Activated T-cell treated with anti-CD3 and anti-CD28 coated beads, Interleukin-2, amount 50 U/mL, for 4 hours (primary cell): ENCODE results near the gene LCN15. TPM values are rescaled to one million over a fixed set of nuclear protein-coding genes. Genes with fewer than 3 reads are reported as not detected.
A peak's percentile ranks its signal among the peaks of the same experiment; 100 is the strongest.
"Not testable (repeated sequence)": the region's sequence is repeated elsewhere in the genome, so short reads cannot be mapped to it uniquely, and the experiment has no call there.

ENCODE experiments used
- ATAC-seq, 2 donors: fragments of 200-7000 bp; cut with Tn5 transposase; one replicate each; pipeline ENCODE4 v1.10.0; 2021
- DNase-seq: peaks from one replicate; pipeline ENCODE4 v3.0.0-alpha.2; 2020
- H3K27me3 Mint-ChIP-seq: one replicate; pipeline ENCODE4 v1.8.0; 2021; ENCODE audit warnings: low read depth, mixed read lengths
- H3K36me3 Mint-ChIP-seq: one replicate; pipeline ENCODE4 v1.8.0; 2022; ENCODE audit warnings: mixed read lengths; ENCODE audit not compliant: insufficient read depth
- H3K4me1 Mint-ChIP-seq: one replicate; pipeline ENCODE4 v1.8.0; 2021; ENCODE audit warnings: low read depth, mixed read lengths
- H3K4me3 Mint-ChIP-seq: one replicate; pipeline ENCODE4 v1.8.0; 2021; ENCODE audit warnings: mild to moderate bottlenecking, moderate library complexity, mixed read lengths
- H3K9me3 Mint-ChIP-seq: one replicate; pipeline ENCODE4 v1.8.0; 2021; ENCODE audit warnings: mixed read lengths
- total RNA-seq, 3 donors: library from RNA; stranded (reverse); gene quantifications; one replicate each; pipeline ENCODE4 v1.2.1, GENCODE V29; 2021

Gene LCN15
- total RNA-seq, 3 donors from 2014 or later = not detected

DNA sequence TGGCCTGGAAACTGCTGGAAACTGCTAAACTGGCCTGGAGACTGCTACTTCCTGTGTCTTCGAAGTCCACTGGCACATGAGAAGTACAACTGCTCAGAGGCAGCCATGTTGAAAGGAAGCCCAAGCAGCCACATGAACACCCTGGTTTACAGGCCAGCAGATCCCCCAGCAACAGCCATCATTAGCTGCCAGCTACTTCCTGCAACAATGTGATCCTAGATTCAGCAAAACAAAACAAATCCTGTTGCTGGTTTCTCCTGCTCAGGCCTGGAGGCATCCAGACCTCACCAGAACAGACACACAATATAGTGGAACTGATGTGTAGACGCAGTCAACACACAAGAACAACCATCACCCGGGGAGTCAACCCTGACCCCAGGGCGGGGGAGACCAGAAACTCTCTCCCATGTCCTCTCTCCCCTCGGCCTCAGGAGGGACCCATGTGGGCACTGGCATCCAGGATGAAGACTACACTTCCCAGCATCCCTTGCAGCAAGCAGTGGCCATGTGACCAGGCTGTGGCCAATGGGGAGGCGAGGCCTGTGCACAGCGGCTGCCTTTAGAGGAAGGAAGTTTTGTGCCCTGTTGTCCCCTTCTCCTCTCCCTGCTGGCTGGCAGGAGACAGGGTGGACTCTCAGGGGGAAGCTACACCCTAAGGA is 9.2 kb upstream of the LCN15 start:
- Mint-ChIP-seq H3K9me3 (peaks cover 7% of the 10 kb centered on the region), H3K4me3 (no peak overlapping the region), H3K27me3 (peaks cover 18% of the 10 kb centered on the region), H3K4me1 (peaks cover 1% of the 10 kb centered on the region), H3K36me3 (no peaks in the 10 kb centered on the region)
- peak; percentile 61 to 70 for ATAC-seq
- no peak for DNase-seq

DNA sequence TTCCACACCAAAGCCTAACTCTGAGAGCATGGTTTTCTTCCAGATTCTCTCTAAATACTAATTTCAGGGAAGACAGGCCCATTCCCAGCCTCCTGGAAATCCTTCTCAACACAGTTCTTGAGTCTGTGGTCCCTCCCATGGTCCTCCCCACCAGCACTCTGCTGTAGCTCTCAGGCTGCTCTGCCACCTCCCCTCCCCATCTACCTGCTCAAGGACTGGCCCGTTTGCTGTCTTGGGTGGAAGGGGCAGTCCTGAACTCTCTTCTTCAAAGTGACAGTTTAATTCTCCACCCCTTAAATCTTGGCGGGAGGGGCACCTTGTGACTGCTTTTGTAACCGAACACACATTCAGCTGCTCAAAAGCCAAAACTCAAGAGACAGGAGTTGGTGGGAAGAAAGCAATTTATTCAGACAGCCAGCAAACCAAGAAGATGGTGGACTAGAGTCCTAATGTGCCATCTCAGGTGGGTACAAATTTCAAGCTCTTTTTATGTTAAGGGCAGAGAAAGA is 7.6 kb upstream of the LCN15 start:
- Mint-ChIP-seq H3K27me3 (peaks cover 15% of the 10 kb centered on the region), H3K36me3 (no peaks in the 10 kb centered on the region), H3K4me1 (peaks cover 3% of the 10 kb centered on the region), H3K4me3 (no peak overlapping the region), H3K9me3 (peaks cover 7% of the 10 kb centered on the region)
- DNase-seq = no peak
- ATAC-seq = no peak

DNA sequence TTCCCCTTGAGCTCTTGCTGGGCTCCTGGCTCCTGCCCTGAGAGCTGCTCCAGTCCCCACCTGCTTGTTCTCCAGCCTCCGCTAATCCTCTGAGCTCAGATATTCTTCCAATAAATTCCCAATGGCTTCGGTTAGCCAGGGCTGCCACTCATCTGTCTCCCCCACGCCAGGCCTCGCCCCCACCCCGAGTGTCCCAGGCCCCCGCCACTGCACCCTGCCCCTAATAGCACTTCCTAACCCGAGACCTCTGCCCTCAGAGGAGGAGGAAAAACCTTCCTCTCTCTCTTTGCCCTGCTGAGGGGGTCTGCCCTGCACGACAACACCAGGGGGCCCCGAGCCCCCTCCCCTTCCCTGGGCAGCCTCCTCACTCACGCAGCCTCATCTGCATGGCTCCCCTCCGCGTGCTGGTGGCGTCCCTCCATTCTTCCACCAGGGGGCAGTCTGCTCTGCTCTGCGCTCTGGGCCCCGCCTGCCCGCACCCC is 5.4 kb upstream of the LCN15 start:
- Mint-ChIP-seq H3K4me3 (no peak overlapping the region), H3K9me3 (peaks cover 7% of the 10 kb centered on the region), H3K36me3 (no peaks in the 10 kb centered on the region), H3K27me3 (peaks cover 19% of the 10 kb centered on the region), H3K4me1 (peaks cover 14% of the 10 kb centered on the region)
- peak; percentile 48 for DNase-seq
- peak; percentile 76 to 80 for ATAC-seq

DNA sequence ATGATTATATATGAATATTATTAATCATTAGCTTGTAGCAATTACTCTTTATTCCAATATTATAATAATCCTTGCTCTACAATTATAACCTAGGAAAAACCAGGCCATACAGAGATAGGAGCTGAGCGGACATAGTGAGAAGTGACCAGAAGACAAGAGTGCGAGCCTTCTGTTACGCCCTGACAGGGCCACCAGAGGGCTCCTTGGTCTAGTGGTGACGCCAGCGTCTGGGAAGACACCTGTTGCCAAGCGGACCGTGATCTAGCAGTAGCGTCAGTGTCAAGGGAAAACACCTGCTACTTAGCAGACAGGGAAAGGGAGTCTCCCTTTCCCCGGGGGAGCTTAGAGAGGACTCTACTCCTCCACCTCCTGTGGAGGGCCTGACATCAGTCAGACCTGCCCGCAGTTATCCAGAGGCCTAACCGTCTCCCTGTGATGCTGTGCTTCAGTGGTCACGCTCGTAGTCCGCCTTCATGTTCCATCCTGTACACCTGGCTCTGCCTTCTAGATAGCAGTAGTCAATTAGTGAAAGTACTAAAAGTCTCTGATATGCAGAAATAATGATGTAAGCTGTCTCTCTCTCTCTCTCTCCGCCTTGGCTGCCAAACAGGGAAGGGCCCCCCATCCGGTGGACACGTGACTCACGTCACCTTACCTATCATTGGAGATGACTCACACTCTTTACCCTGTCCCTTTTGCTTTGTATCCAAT is 2.2 kb upstream of the LCN15 start:
- peak overlapping the region; percentile 70 for H3K4me3 Mint-ChIP-seq
- peaks cover 14% of the 10 kb centered on the region for H3K4me1 Mint-ChIP-seq
- H3K36me3 Mint-ChIP-seq, H3K9me3 Mint-ChIP-seq: not testable (repeated sequence)
- H3K27me3 Mint-ChIP-seq = peaks cover 20% of the 10 kb centered on the region
- DNase-seq = peak; percentile 28
- peak; percentile 35 to 56 for ATAC-seq

DNA sequence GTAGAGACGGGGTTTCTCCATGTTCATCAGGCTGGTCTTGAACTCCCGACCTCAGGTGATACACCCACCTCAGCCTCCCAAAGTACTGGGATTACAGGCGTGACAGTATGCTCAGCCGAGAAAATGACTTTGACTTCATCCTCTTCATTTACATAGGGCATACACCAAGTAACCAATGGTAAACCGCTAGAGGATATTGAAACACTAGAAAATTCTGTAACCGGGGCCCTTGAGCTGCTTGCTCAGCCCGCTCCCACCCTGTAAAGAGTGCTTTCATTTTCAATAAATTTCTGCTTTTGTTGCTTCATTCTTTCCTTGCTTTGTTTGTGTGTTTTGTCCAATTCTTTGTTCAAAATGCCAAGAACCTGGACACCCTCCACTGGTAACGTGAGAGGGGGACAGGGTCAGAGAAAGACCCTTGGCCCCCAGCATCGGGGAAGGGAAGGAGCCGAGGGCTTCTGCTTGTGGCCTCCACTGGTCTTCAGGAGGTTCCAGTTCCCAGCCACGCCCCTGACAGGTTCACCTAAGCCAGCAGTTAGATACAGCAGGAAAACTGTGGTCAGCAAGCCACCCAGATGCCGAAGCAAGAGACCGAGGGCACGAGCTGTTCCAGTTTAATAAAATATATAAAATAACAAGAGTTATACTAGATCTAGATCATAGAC is 1.6 kb upstream of the LCN15 start:
- H3K9me3 Mint-ChIP-seq, DNase-seq, H3K36me3 Mint-ChIP-seq, H3K4me3 Mint-ChIP-seq: not testable (repeated sequence)
- peak in 1 of 2 donors; percentile 29 for ATAC-seq
- H3K27me3 Mint-ChIP-seq = peaks cover 26% of the 10 kb centered on the region
- H3K4me1 Mint-ChIP-seq = peaks cover 14% of the 10 kb centered on the region

DNA sequence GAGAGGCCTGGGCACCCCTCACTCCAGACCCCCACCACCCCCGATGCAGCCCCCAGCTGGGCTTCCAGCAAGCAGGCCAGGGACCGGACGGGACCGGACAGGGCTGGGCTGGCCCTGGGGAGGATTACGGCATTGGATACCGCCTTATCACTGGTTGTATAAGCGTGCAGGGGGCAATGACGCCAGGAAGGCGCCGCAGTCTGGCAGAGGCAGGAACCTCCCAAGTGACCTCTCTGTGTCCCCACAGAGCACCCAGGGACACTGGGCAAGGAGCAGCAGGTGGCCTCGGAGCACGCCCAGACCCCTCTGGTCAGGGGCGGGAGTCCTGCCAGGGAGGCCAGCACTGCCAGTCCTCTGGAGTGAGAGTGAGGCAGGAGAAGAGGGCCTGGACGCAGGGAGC is 723 bp upstream of the LCN15 start:
- Mint-ChIP-seq H3K9me3 (no peaks in the 10 kb centered on the region), H3K4me1 (peaks cover 14% of the 10 kb centered on the region), H3K36me3 (no peaks in the 10 kb centered on the region), H3K27me3 (peaks cover 30% of the 10 kb centered on the region), H3K4me3 (no peak overlapping the region)
- DNase-seq (no peak), ATAC-seq (no peak)

DNA sequence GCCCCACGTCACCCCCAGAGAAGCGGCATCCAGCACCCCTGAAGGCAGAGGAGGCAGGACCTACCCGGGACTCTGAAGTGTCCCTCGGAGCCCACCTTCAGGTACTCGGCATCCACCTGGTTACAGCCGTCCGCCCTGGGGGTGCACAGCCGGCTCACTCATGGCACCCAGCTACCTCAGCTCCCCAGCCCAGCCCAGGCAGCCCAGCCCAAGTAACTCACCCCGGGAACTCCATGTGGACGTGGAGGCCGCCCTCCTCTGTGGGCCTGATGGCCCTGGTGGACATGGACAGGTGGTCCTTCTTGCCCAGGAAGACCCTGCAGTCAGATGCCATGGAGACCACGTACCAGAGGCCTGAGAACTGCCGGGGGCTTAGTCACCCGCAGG is 676 bp downstream of the LCN15 start:
- H3K4me1 Mint-ChIP-seq = peaks cover 13% of the 10 kb centered on the region

DNA sequence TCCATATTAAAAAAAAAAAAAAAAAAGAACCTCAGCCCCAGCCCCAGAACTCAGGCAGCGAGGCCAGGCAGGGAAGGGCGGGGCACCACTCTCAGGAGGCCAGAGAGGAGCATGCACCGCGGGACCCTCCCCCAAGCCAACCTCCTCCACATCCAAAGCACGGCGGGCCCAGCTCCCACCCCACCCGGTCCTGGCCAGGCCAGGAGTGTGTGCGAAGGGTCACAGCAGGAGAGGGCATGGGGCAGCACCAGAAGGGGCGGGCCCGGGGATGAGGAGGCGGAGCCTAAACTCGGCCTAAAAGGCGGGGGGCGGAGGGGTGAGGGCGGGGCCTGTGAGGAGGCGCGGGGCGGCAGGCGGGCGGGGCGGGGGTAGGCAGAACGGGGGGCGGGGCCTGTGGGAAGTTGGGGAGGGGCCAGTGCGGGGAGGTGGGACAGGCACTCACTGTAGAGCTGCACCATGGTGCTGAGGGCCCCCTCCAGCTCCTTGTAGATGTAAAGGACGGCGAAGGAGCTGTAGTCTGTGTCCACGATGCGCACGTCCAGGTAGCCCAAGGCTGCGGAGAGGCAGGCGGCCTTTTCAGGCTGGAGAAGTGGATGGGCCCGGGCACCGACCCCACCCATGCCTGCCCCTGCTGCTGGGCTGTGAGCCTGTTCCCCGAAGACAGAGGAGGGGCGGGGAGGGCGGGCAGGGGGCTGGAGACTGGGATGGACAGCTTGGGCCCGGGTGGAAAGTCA is 1.2 kb downstream of the LCN15 start:
- ATAC-seq = peak; percentile 32 to 36

More for the DNA sequence above, 676 bp downstream of the LCN15 start:
- H3K27me3 Mint-ChIP-seq = peaks cover 30% of the 10 kb centered on the region
- H3K4me3 Mint-ChIP-seq = no peak overlapping the region
- ATAC-seq (no peak), DNase-seq (no peak)
- H3K9me3 Mint-ChIP-seq = no peaks in the 10 kb centered on the region
- H3K36me3 Mint-ChIP-seq = no peaks in the 10 kb centered on the region

DNA sequence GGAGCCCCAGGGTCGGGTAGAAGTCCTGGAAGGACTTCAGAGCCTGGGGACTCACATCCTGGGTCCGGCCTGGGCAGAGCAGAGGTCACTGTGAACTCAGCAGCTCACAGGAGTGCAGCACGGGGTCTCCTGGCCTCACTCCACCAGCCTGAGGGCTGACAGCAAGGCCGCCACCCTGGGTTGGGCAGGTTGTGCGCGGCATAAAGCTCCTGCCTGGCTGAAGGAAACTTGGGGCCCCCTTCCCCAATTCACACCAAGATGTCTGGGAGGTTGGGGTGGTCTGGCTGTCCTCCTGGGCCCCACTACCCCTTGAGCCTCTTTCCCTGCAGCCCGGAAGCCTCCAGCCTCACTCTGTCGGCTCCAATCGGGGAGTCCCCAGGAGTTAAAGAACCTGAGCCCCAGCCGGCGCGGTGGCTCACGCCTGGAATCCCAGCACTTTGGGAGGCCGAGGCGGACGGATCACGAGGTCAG is 2.1 kb downstream of the LCN15 start:
- Mint-ChIP-seq H3K36me3 (no peaks in the 10 kb centered on the region), H3K9me3 (no peaks in the 10 kb centered on the region), H3K4me3 (no peak overlapping the region), H3K27me3 (peaks cover 23% of the 10 kb centered on the region), H3K4me1 (peaks cover 13% of the 10 kb centered on the region)
- no peak for DNase-seq
- no peak for ATAC-seq

More for the DNA sequence above, 1.2 kb downstream of the LCN15 start:
- no peak overlapping the region for H3K4me3 Mint-ChIP-seq
- no peaks in the 10 kb centered on the region for H3K36me3 Mint-ChIP-seq
- H3K27me3 Mint-ChIP-seq = peaks cover 29% of the 10 kb centered on the region
- H3K9me3 Mint-ChIP-seq = no peaks in the 10 kb centered on the region
- DNase-seq = peak; percentile 27
- peaks cover 13% of the 10 kb centered on the region for H3K4me1 Mint-ChIP-seq

DNA sequence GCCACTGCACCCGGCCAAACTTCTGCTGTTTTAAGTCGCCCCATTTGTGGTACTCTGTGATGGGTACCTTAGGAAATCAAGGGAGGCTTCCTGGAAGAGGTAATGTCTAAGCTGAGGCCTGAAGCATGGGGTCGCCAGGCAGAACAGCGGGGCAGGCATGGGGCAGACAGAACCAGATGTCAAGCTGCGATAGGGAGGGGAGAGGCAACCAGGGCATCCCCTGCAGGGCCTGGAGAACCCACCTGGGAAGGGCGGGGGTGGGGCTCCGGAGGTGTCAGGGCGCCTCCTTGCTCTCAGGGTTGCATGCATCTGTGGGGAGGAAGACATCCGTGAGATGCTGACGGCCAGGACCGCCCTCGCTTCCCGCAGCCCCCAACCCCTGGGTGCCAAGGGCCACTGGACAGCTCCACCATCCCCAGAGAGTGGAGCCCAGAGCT is 2.8 kb downstream of the LCN15 start:
- H3K9me3 Mint-ChIP-seq = no peaks in the 10 kb centered on the region
- no peak for ATAC-seq
- H3K4me1 Mint-ChIP-seq = peaks cover 7% of the 10 kb centered on the region
- no peaks in the 10 kb centered on the region for H3K36me3 Mint-ChIP-seq
- H3K4me3 Mint-ChIP-seq = no peak overlapping the region
- H3K27me3 Mint-ChIP-seq = peaks cover 17% of the 10 kb centered on the region
- DNase-seq = no peak

DNA sequence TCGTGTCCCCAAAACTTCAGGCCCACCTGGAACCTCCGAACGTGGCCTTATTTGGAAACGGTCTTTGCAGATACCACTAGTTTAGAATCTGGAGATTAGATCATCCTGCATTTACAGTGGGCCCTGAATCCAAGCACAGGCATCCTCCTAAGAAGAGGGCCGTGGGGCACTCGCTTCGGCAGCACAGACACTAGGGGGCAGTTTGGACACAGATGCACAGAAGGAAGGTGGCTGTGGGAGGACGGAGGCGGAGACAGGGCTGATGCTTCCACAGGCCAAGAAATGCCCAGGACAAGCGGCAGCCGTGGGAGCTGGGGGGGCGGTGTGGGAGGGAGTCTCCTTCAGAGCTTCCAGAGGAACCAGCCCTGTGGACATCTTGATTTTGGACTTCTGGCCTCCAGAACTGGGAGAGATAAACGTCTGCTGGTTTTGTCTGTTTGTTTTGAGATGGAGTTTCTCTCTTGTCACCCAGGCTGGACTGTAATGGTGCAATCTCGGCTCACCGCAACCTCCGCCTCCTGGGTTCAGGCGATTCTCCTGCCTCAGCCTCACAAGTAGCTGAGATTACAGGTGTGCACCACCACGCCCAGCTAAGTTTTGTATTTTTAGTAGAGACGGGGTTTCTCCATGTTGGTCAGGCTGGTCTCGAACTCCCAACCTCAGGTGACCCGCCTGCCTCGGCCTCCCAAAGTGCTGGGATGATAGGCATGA is 3.3 kb downstream of the LCN15 start:
- not testable (repeated sequence) for ATAC-seq, H3K4me3 Mint-ChIP-seq

DNA sequence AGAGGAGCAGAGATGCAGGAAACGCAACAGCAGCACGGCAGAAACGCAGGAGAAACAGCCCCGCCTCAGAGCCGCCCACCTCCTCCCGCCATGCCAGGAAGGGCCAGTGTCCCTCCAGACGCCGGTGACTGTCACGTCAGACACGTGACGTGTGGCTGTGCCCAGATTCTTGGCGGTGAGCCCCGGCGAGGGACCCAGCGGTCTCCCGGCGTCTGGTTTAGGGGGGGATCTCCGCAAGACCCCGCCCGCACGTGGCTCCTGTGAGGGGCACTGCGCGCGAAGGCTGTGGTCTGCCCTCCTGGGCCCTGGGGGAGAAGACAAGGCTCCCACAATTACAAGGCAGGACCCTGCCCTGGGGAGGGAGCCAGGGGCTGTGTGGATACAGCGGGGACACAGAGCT is 3.9 kb downstream of the LCN15 start:
- DNase-seq (no peak), ATAC-seq (no peak)
- Mint-ChIP-seq H3K27me3 (peaks cover 17% of the 10 kb centered on the region), H3K9me3 (no peaks in the 10 kb centered on the region), H3K4me3 (no peak overlapping the region), H3K36me3 (no peaks in the 10 kb centered on the region), H3K4me1 (no peaks in the 10 kb centered on the region)

More for the DNA sequence above, 3.3 kb downstream of the LCN15 start:
- H3K9me3 Mint-ChIP-seq, DNase-seq, H3K36me3 Mint-ChIP-seq, H3K4me1 Mint-ChIP-seq: not testable (repeated sequence)
- peaks cover 19% of the 10 kb centered on the region for H3K27me3 Mint-ChIP-seq
